Measurements from ENCODE around the gene CDK5RAP1. TPM values are rescaled to one million over a fixed set of nuclear protein-coding genes. Genes with fewer than 3 reads are reported as not detected.
"Not testable (repeated sequence)": the region's sequence is repeated elsewhere in the genome, so short reads cannot be mapped to it uniquely, and the experiment has no call there.

CDK5RAP1 gene
- total RNA-seq, 1 donor from 2014 or later, result 50.5 TPM

DNA sequence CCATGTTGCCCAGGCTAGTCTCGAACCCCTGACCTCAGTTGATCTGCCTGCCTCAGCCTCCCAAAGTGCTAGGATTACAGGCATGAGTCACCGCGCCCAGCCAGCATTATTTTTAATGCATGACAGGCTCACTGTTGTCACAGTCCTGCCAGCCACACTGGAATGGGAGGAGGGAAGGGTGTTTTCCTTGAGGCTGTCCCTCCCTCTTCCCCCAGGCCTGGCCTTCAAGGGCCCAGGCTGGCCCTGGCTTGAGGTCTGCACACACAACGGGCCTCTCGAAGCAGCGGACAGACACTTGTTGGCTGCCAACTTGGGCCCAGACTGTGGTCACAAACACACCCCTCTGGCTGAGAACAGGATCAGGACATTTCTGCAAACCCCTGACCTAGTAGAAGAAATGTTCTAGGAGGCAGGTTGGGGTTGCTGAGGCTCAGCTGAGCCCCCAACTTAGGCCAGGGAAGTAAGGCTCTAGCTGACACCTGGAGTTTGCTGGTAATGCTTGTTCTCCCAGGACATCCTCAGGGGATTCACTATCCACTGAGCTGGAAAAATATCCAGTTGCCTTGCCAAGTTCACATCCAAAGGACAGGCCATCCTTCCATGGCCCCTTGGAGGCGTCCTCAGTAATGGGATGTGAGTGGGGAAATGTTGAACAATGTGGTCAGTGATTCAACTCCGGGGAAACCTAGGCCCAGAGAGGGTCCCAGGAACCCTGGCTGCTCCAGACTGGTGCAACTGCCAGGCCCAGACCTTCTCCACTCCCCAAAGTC, 32.3 kb upstream of the CDK5RAP1 start:
- Mint-ChIP-seq H3K27ac (no peak overlapping the region), H3K4me1 (no peaks in the 10 kb centered on the region), H3K9me3 (no peaks in the 10 kb centered on the region), H3K36me3 (ENCODE audit: low read depth) (no peaks in the 10 kb centered on the region), H3K4me3 (no peak overlapping the region), H3K27me3 (no peaks in the 10 kb centered on the region)
- CTCF ChIA-PET, result no interaction called here
- TF ChIP-seq, protein P1, sequence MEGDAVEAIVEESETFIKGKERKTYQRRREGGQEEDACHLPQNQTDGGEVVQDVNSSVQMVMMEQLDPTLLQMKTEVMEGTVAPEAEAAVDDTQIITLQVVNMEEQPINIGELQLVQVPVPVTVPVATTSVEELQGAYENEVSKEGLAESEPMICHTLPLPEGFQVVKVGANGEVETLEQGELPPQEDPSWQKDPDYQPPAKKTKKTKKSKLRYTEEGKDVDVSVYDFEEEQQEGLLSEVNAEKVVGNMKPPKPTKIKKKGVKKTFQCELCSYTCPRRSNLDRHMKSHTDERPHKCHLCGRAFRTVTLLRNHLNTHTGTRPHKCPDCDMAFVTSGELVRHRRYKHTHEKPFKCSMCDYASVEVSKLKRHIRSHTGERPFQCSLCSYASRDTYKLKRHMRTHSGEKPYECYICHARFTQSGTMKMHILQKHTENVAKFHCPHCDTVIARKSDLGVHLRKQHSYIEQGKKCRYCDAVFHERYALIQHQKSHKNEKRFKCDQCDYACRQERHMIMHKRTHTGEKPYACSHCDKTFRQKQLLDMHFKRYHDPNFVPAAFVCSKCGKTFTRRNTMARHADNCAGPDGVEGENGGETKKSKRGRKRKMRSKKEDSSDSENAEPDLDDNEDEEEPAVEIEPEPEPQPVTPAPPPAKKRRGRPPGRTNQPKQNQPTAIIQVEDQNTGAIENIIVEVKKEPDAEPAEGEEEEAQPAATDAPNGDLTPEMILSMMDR (IDR thresholded peaks at IDR 0.05), result no peak
- DNase-seq (no peak), ATAC-seq (ENCODE audit: low read depth) (no peak)
- POLR2A ChIA-PET, result no interaction called here
- intact Hi-C loops (cut with micrococcal nuclease), result no loop called here

GRCh38 chr20:33431797-33432381, 30.6 kb upstream of the CDK5RAP1 start:
- TF ChIP-seq, protein P1 (IDR thresholded peaks at IDR 0.05), result no peak
- intact Hi-C loops (cut with micrococcal nuclease), result no loop called here
- Mint-ChIP-seq H3K4me3 (no peak overlapping the region), H3K36me3 (ENCODE audit: low read depth) (no peaks in the 10 kb centered on the region), H3K4me1 (no peaks in the 10 kb centered on the region), H3K27me3 (no peaks in the 10 kb centered on the region), H3K9me3 (no peaks in the 10 kb centered on the region), H3K27ac (no peak overlapping the region)
- ATAC-seq (ENCODE audit: low read depth), result no peak
- ChIA-PET CTCF (no interaction called here), POLR2A (interaction anchor here (1.1 kb wide), 1 partner anchor 12 kb away, joined by 5 read pairs; the partner anchor contains the start of gene SNTA1)
- DNase-seq, result no peak

DNA sequence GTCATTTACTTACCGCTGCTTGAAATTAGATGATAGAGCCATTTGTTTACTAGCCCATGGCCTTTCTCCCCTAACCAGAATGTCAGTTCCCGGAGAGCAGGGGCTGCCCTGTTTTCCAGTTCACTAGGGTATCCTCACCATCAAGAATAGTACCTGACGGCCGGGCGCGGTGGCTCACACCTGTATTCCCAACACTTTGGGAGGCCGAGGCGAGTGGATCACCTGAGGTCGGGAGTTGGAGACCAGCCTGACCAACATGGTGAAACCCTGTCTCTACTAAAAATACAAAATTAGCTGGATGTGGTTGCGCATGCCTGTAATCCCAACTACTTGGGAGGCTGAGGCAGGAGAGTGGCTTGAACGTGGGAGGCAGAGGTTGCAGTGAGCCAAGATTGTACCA, 22.6 kb upstream of the CDK5RAP1 start:
- H3K27ac Mint-ChIP-seq; ATAC-seq (ENCODE audit: low read depth); DNase-seq; H3K4me3 Mint-ChIP-seq; POLR2A ChIA-PET; H3K36me3 Mint-ChIP-seq (ENCODE audit: low read depth); CTCF ChIA-PET; H3K9me3 Mint-ChIP-seq; H3K27me3 Mint-ChIP-seq; intact Hi-C loops (cut with micrococcal nuclease); H3K4me1 Mint-ChIP-seq: not testable (repeated sequence)

DNA sequence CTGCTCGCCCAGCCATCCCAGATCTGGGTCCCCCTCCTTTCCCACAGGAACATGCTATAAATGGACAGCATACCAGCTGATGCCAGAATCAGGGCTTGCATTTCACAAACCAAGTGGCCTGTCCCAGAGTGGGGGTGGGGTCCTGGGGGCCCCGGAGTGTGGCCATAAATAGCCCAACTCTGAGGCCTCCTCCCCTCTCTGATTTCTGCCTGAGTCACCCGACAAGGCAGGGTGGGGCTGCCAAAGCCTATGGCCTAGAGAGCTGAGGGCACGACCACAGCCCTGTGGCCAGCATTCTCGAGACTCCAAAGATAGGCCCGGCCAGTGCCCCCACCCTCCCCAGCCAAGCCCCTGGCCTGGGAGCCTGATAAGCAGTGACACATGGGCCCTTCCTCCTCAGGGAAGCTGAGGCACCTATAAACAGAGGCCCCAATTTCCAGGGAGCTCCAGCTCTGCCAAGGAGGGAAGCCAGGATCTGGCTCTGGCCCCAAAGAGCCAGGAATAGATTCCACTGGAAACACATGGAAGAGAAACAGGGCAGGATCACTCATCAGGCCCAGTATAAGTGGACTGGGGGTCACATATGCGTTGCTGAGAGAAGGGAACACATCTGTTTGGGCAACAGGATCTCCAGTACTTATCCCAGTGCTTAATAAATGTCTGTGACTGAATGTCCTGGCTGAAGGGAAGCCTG, 22.0 kb upstream of the CDK5RAP1 start:
- TF ChIP-seq, protein P1 (IDR thresholded peaks at IDR 0.05), result no peak
- ATAC-seq (ENCODE audit: low read depth) (no peak), DNase-seq (no peak)
- Mint-ChIP-seq H3K27me3 (no peaks in the 10 kb centered on the region), H3K9me3 (no peaks in the 10 kb centered on the region), H3K4me1 (no peaks in the 10 kb centered on the region), H3K36me3 (ENCODE audit: low read depth) (no peaks in the 10 kb centered on the region), H3K4me3 (no peak overlapping the region), H3K27ac (no peak overlapping the region)
- ChIA-PET POLR2A (no interaction called here), CTCF (no interaction called here)
- intact Hi-C loops (cut with micrococcal nuclease), result no loop called here

- TF ChIP-seq, protein P1 (IDR thresholded peaks at IDR 0.05), result no peak
- H3K4me1 Mint-ChIP-seq, result no peaks in the 10 kb centered on the region
- ChIA-PET CTCF (interaction anchor here (0.6 kb wide), 1 partner anchor 440 kb away, joined by 3 read pairs; no protein-coding TSS in a partner anchor), POLR2A (interaction anchor here (0.6 kb wide), 1 partner anchor 255 kb away, joined by 3 read pairs; no protein-coding TSS in a partner anchor)
- DNase-seq (no peak), ATAC-seq (ENCODE audit: low read depth) (no peak)
- H3K36me3 Mint-ChIP-seq (ENCODE audit: low read depth), result no peaks in the 10 kb centered on the region
- H3K27ac Mint-ChIP-seq, result no peak overlapping the region
- H3K9me3 Mint-ChIP-seq, result no peaks in the 10 kb centered on the region
- intact Hi-C loops (cut with micrococcal nuclease), result no loop called here
- no peak overlapping the region for H3K4me3 Mint-ChIP-seq
- H3K27me3 Mint-ChIP-seq, result no peaks in the 10 kb centered on the region
Observed at GRCh38 chr20:33419140-33419974, 18.0 kb upstream of the CDK5RAP1 start.

Measured in activated B cell treated with CpG ODN at 0.5 μM for 24 hours (primary cell).